Superior temporal gyrus (tissue), 1 donor: Measurements from ENCODE around the gene NTM.

Experiments
- DNase-seq: peaks from one replicate; pipeline ENCODE4 v3.0.0-alpha.2; 2016; ENCODE audit errors: extremely low spot score

Gene NTM

DNA sequence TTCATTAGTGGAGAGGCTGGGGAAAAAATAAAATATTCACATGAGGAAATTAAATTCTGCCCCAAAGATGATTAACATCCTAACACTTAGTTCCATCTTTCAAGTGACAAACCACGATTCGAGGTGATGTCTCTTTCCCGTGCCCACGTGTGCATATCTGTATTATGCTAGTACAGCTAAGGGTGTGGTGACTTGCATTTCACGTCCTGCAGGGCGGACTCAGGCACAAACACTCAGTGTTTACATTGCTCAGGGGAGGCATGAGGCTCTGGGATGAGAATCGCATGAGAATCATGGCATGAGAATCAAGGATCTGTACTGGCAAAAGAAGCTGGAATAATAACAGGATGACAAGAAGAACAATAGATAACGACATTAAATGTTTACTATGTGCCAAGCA lies 179.4 kb downstream of the NTM start:
- no peak for DNase-seq

DNA sequence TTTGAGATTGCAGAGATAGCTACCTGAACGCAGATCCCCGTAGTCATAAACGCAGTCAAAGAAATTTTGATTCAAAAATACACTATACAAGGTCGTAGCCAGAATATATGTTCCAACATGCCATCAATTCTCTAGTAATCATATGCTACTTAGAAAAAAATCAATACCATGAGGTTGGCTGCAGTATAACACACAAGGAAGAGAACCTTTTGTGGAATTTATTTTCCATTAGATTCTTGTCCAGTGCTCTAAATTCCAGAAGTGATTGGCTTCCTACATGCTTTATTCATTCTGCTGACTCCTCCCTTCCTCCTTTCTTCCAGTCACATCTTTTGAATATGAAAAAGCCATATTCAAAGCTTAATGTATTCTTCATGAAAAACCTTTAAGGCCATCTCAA lies 189.9 kb downstream of the NTM start:
- no peak for DNase-seq

DNA sequence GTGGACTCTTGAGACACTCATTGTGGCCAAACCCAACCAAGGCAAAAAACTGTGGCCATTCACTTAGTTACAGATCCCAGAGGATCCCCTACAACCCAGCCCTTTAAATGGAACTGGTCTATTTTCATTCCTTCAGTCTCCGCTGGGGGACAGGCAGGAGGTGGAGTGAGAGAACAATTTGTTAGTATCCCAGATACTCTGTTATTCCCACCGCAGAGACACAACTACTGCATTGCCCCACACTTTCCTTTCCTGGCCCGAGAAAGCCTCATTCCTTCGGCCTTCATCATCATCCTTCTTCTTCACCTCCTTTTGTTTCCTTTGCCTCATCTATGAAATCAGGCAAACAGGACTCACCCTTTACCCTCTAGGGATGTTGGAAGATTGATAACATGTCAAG lies 191.1 kb downstream of the NTM start:
- DNase-seq, result peak; percentile 54

DNA sequence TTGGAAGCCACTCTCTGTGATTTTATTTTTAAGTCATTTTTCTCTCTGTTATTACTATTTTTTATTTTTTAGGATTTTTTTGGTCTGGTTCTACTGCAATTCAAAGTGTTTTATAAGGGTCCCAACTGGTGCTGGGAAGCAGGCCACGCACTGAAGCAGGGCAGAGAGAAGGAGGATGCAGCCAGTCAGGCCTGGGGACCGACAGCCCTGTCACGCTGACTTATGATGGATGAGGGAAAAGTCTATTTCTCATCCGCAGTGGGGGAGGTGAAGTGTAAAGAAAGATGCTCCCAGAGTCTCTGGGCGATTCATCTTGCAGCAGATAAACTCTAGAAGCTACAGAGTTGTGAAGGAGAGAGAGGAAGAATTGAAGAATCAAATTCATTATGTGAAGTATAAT lies 191.6 kb downstream of the NTM start:
- DNase-seq, result no peak

DNA sequence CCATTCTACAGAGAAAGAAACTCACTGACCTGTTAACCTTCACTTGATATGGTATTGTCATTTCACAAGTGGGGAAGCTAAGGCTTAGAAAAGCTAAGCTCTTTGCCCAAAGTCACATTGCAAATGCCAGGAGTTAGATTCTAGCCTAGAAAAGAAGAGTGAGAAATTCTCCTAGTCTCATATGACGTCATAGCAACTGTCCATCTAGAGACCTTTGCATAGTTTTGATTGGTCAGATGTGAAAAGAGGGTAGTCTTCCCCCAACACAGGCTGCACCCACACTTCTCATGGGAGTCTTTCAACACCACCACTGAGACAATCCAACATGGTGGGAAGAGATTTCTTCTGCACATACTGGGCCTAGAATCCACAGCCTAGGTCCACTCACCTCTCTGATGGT lies 197.9 kb downstream of the NTM start:
- no peak for DNase-seq

DNA sequence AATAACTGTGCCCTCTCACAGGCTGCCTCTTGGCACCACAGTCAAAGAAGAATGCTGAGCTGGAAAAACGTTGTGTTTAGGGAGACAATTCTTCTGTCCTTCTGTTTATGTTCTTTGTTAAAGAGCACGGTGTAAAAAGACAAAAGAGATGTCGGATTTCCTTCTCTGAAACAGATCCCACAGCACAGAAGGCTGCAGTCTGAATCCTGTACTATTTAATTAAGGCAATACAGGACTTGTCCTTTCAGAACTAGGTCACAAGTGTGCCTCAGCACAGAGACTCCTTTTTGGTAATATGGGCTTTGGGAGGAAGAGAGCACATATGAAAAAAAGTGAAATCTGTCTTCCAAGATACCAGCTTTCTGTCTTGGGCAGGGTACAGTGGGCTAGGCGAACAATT lies 201.2 kb downstream of the NTM start:
- DNase-seq, result peak; percentile 70

DNA sequence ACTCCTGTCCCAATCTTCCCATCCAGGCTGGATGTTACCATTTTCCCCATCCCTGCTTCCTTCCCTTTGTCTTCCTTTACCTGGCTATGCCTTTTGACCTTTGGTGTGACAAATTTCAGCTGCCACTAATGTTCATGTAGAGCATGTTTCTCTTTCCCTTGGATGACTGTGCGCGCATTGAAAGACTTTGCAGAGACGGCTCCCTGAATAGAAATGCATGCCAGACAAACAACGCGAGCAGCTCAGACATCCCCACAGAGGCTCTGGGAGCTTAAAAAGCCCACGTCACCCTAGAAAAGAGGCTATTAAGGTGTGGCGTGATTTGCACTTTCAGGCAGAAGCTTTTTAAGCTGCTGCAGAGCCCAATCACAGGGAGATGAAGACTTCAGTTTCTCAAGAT lies 202.0 kb downstream of the NTM start:
- peak; percentile 77 for DNase-seq

DNA sequence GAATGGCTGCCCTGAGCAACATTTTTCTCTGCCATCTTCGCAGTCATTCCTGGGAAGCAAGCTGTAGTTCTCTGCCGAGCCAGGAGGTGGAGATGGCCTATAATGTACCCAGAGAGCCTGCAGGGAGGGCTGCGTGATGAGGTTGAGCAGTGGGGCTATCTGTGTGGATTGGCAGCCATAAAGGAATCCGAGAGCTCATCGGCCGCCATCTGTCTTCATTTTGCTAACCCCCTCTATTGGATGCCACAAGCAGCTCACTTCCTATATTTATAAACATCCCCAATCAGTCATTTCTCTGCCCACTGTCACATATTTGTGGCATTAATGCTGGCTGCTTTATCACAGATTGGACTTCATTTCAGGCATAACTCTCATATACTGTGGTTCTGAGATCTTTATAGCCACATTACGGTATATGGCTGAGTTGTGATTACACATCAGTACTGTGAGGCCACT lies 209.5 kb downstream of the NTM start:
- peak; percentile 63 for DNase-seq

DNA sequence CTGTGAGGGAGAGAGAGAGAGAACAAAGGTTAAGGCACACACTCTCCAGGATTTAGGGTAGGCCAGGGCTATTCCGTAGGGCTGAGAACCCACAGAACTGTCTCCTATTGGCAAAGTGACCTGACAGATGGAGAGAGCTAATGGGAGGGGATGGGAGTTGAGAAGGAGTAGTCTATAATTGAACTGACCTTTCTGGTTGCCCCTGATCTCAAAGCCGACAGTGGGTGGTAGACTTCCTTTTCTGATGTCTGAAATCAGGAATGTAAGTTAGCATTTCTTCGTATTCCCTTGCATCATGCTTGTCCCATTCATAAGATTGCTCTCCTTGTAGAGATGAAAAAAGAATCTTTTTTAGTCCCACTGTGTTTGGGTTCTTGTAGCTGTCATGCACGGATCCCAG lies 210.1 kb downstream of the NTM start:
- DNase-seq, result no peak

DNA sequence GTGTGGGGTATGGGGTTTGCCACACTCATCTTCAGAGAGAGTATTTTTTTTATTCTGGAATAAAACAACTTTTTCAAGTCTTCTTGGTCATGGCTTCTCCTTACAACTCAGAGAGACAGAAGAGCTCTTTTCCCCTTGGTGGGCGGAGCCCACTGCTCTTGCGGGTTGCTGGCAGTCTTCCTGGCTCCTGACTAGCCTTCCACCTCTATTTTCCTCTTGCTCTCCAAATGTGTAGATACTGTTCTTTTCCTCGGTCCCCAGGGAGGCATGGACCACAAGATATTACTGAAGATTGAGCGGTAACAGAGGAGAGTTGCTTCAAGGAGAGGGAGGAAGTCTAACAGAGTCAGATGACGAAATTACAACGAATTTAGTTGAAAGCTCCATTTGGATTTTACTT lies 210.6 kb downstream of the NTM start:
- peak; percentile 35 for DNase-seq

DNA sequence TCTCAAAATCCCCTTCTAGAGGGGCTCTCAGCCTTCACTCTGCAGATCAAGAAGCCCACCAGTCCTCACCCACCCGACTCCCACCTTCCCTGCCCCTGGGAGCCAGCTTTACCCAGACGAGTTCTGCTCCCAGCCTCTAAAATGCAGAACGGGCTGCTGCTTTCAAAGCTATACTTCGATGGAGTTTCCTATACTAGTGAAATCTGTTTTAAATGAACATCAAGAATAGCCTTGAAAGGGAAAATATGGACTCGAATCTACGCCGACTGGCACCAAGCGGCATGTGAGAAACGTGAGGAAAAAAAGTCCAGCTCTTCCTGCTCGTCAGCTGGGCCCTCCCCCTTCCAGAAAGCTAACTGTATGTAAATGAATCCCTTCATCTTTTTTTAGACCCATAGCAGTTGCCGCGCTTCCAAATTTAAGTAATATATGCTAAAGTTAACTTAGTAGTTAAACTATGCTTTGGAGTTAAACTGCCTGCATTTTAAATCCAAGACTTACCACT lies 211.7 kb downstream of the NTM start:
- DNase-seq, result peak; percentile 81

DNA sequence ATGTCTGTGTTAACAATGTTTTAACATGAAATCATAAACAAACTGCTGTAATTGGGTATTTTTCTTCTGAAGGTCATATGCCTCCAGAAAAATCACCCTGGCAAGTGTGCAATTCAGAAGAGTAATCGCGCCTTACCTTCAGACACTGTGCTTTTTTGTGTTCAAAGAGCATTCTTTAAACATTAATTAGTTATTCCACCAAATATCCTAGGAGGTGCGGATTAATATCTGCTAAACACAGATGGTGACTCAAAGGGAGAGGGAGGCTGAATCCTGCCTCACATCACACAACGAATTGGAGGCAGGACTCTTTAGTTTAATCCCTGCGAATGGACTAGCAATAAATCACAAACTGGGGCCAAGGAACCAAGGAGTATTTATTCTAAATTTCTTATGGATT lies 213.0 kb downstream of the NTM start:
- peak; percentile 77 for DNase-seq

DNA sequence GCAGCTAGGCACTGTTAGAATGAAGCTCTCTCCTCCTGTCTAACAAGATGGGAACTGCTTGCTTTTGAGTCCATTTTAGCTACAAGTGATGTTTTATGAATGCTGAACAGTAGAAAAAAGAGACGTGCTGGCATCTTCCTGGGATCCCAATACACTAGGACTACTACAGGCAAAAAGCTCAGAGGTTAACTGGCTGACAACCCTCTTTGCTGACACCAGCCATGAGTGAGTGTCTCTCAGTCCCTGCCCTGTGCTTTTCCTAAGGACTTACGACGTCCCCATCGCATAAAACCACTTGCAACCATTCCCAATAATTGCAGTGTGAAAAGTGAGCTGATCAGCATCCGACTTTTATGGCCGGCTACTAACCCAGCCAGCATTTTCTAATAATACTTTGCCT lies 213.5 kb downstream of the NTM start:
- DNase-seq, result peak; percentile 68

DNA sequence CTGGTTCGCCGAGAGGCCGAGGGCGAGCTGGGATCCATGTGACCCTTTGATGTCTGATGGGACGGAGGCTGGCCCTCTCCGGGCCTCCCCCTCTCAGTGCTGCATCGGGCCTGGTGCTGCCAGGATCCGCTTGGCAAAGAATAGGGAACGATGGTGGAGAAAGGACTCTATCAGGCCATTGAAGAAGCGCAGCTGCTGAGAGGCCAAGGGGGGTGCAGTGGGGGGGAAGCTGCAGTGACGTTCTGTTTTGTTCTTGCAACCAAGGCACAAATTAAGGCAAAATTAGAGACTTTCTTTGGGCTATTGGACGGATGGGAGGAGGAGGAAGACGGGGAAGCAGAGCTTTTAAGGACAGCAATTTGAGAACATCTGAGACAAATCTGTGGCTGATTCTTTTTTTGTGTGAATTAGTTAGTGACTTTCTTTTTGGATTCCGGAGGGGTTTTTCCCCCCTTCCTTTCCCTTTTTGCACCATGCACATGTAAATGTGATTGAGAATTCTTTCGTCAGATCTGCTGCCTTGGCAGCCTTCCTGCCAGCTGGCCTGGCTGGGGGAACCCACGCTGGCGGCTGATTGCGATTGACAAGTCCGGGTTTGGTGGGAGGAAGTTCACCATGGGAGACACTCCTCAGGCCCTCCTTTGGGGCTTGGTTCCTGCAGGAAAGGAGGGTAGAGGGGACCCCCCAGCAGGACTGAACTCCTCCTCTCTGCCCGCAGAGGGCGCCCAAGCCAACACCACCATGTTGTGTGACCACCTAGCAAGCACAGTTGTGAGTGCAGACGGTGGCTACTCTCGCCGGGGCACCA lies 214.6 kb downstream of the NTM start:
- peak; percentile 98 for DNase-seq

DNA sequence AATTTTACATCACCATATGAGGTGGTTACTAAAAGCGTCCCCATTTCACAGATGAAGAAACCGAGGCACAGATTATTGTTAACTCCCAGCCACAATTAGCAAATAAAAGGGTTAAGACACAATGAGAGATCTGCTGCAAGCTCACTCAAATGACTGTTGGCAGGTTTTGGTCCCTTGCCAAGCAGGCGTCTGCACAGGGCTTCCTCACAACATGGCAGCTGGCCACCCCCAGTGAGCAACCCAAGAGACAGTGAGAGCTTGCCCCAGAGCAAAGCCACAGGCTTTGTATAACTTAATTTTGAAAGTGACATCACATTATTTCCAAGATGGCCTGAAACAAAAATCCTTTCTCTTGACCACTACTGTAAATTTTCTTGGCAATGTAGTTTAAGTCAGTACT lies 217.6 kb downstream of the NTM start:
- no peak for DNase-seq

DNA sequence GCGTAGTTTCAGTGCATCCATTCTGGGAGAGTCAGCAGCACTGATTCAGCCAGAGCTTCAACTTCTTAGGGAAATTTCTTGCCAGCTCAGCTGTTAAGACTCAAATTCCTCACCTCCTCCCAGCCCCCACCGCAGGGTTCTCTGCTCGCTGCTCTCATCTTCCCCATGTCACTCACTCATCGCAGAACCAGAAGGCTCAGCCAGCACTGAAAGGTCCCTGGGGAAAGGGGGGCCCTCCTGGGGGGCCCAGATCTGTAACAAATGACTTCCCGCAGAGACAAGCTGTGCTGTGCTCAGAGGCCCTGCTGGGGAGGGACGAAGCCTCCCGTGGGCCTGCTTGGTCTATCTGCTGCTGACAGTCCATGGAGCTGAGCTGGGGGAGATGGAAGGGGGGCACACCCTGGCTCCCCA lies 220.6 kb downstream of the NTM start:
- peak; percentile 55 for DNase-seq

DNA sequence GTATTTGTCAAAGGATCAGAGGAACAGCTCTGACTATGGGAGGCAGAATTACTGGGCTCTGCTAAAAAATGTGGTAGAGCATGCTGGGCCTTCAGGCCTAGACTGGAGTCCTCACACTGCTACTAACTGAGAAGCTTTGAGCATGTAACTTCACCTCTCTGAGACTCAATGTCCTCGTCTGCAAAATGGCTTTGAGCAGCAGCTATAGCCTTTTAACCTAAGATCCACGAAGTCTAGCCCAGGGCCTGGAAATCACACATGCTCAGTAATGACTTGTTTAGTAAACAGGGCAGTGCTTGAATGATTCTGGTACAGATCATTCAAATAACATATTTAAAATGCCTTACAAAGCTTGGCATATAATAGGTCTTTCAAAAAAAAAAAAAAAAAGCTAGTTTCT lies 221.7 kb downstream of the NTM start:
- DNase-seq, result no peak

DNA sequence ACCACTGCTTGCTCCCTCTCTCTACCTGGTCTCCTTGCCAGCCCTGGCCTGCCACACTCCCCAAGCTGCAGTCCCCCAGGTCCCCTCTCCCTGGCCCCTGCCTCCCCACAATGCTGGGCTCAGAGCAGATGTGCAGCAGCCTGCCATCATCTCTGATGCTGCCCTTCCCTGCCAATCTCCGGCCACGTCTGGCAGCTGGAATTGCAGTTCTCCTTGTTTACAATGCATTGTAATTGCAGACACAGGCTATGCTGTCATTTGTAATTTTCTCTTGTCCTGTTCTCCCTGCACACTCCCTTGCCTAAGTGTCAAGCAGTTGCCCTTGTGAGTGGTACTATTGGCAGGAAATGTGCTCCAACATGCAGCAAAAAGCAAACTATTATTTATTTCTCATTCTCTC lies 222.3 kb downstream of the NTM start:
- peak; percentile 79 for DNase-seq

DNA sequence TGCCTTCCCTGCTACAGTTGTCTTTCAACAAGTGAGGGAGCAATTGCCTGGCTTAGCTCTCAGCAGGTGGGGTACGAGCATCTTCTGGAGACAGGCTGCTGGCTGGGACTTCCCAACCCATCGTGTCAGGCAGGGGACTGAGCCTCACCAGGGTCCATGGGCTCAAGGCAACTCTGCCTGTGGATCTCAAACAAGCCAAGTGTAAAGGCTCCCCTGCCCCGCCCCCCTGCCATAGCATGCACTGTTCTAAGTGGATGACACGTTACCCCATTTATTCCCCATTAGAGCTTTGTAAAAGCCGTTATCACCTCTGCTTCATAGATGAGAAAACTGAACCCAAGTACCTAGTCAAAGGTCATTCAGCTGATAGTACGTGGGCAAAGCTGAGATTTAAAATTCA lies 222.9 kb downstream of the NTM start:
- DNase-seq, result no peak

DNA sequence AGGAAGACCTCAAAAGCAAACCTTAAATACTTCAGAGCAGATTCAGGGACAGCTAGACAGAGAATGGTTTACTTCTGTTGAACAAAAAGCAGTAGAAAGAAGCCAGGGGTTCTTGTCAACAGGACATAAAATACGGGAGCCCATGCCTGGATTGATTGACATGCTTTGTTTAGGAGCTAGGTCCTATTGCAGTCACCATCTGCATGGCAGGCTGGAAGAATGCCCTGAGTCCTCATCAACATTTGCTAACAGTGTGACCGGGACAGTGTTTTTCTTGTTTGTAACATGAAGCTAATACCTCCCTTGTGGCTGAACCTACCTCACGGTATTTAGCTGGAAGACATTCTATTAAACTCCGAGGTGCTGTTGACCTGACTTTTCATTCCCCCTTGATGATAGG lies 225.4 kb downstream of the NTM start:
- DNase-seq, result peak; percentile 82

DNA sequence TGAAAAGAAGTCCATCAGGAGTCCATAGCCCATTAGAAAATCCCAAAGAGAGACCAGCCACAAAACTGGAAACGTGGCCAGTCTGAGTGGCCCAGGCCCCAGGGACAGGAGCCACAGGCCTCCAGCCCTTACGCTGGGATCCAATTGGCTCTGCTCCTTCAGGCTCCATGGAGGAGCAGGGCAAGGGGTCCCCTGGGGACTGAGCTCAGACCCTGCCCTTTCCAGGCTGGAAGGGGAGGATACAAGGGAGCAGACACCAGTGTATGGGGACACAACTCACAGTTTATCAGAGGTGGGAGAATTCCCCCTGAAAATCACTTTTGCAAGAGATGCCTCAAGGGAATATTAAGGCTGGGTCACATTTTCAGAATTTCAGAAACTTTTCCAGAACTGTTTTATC lies 227.5 kb downstream of the NTM start:
- DNase-seq, result no peak

DNA sequence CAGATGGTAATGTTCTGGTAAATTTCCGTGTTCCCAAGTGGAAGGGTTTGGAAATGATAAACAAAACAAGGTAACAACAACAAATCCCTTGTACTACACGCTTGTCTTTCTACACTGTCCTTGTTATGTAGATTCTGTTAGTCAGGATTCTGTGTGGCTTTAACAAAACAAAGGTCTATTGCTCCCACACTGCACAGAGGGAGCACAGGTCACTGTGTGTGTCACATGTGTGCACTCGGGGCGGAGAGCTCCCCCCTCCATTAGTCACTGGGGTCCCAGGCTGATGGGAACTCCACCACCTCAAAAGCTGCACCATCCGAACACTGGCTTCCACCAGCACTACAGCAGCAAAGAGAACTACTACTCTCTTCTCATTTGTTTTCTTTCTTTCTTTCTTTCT lies 227.9 kb downstream of the NTM start:
- peak; percentile 66 for DNase-seq

DNA sequence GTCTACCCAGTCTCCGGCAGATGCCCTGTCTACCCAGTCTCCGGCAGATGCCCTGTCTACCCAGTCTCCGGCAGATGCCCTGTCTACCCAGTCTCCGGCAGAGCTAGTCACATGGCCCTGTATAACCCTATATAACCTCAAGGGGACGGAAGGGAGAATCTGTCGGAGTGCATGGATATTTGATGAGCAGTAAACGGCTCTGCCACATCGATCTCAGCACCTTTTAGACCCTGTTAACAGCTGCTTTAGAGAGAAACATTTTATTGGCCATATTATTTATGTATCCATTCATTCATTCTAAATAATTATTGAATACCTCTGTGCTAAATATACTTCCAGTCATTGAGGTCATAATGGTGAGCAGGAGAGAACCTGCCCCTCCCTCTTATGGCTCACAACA lies 228.9 kb downstream of the NTM start:
- peak; percentile 57 for DNase-seq

DNA sequence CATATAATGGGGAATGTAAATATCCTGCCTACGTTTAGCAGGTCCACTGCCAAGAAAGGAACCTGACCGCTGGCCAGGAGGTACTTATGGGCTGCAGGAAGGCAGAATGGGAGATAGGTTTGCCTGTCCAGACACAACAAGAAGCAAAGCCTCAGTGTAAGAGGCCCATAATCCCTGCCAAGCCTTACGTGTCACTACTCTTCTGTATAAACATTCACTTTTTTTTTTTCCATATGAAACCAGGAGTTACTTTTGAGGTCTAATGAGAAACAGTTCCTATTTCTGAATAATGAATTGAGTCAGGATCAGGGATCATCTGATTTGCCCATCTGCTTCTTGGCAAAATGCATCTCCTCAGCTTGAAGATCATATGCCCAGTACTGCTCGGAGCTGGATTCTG lies 230.2 kb downstream of the NTM start:
- peak; percentile 64 for DNase-seq
